ENCODE measurements around the gene BTNL9. TPM values are rescaled to one million over a fixed set of nuclear protein-coding genes. Genes with fewer than 3 reads are reported as not detected.

BTNL9 gene
- total RNA-seq, 1 experiment from 2014 or later = not detected

DNA sequence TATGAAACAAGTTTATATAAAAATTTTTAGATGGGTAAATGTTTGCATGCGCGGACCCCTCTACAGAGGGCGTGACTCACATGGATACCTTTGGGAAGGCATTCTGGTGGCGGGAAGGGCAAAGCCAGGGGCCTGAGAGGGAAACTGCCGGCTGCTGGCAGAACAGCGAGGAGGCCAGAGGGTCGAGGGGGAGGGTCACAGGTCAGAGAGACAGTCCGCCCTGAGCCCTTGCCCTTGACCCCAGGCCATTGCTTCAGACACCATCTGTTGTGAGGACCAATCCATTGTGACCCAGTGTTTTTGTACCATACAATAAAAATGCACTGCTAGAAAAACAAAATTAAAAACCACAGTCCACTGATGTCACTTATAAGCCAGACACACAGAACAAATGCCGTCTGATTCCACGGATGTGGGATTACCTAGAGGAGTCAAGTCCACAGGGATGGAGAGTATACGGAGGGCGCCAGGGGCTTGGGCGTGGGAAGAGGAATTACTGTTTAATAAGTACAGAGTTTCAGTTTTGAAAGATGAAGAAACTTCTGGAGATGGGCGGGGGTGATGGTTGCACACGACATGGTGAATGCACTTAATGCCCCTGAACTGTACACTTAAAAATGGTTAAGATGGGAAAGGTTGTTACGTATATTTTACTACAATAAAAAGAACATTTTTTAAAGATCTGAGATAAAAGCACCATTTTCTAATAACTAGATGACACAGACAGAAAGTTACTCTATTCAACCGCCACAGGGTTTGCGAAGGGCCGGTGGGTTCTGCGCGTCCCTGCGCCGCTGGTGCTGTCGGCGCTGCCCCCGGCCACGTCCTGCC, 12.0 kb downstream of the BTNL9 start:
- Histone ChIP-seq H3K4me3 (no peak overlapping the region), H3K27me3 (no peaks in the 10 kb centered on the region), H3K4me1 (no peaks in the 10 kb centered on the region), H3K27ac (no peak overlapping the region), H3K9me3 (replicated peaks) (no peaks in the 10 kb centered on the region), H3K36me3 (no peaks in the 10 kb centered on the region)
- no peak for DNase-seq

GRCh38 chr5:181052672-181053487, 12.8 kb downstream of the BTNL9 start:
- no peak for DNase-seq
- H3K36me3 ChIP-seq = no peaks in the 10 kb centered on the region
- no peak overlapping the region for H3K27ac ChIP-seq
- H3K4me1 ChIP-seq = no peaks in the 10 kb centered on the region
- H3K27me3 ChIP-seq = no peaks in the 10 kb centered on the region
- H3K4me3 ChIP-seq = no peak overlapping the region
- H3K9me3 ChIP-seq (replicated peaks) = no peaks in the 10 kb centered on the region

- Histone ChIP-seq H3K4me3 (no peak overlapping the region), H3K9me3 (replicated peaks) (no peaks in the 10 kb centered on the region), H3K27ac (no peak overlapping the region), H3K27me3 (no peaks in the 10 kb centered on the region), H3K36me3 (no peaks in the 10 kb centered on the region), H3K4me1 (no peaks in the 10 kb centered on the region)
- DNase-seq = no peak
Observed at GRCh38 chr5:181053488-181054121, 13.5 kb downstream of the BTNL9 start.

DNA sequence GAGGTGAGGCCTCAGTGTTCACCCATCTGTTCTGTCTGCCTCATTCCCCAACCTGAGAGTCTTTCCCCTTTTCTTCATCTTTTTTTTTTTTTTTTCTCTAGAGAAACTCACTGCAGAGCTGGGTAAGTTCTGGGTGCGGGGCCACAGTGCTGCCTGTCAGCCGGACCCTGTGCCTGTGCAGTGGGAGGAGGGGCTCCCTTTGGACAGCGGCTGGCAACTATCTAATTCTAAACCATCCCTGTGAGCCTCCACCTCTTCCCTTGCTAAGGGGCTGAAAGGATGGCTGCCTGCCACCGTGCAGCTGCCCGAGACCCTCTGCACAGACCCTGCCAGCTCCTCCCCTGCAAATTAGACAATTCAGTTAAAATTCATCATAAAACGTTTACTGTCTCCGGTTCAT, 14.1 kb downstream of the BTNL9 start:
- no peak overlapping the region for H3K4me3 ChIP-seq
- H3K27ac ChIP-seq = no peak overlapping the region
- DNase-seq = no peak
- no peaks in the 10 kb centered on the region for H3K9me3 ChIP-seq (replicated peaks)
- no peaks in the 10 kb centered on the region for H3K27me3 ChIP-seq
- H3K4me1 ChIP-seq = no peaks in the 10 kb centered on the region
- H3K36me3 ChIP-seq = no peaks in the 10 kb centered on the region

DNA sequence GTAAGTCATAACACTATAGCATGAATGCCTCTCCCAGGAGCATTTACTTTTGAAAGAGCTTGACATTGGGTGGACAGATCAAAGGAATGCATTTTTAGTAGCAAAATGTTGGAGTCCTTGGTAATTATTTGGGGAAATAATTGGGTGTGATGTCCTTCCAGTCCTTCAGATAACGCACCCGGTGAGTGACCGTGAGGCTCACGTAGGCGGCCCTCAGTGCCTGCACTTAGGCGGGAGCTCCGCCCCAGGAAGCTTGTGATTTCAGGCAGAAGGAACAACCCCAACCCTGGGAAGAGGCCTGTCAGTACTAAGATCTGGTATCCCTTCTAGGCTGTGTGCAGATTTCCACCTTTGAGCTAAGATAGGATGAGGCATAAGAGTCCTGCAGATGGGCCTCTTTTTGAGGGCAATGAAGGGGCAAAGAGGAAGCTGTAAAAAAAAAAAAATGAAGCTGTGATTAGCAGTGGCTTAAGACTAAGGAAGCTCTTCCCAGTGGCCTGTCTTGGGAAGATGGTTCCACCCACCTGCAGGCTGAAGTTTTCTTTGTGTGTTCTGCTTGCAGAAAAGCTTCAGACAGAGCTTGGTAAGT, 14.9 kb downstream of the BTNL9 start:
- Histone ChIP-seq H3K9me3 (replicated peaks) (no peaks in the 10 kb centered on the region), H3K36me3 (no peaks in the 10 kb centered on the region), H3K27ac (no peak overlapping the region), H3K27me3 (no peaks in the 10 kb centered on the region; the same call in 1 of the 2 replicates), H3K4me3 (no peak overlapping the region), H3K4me1 (no peaks in the 10 kb centered on the region)
- no peak for DNase-seq

DNA sequence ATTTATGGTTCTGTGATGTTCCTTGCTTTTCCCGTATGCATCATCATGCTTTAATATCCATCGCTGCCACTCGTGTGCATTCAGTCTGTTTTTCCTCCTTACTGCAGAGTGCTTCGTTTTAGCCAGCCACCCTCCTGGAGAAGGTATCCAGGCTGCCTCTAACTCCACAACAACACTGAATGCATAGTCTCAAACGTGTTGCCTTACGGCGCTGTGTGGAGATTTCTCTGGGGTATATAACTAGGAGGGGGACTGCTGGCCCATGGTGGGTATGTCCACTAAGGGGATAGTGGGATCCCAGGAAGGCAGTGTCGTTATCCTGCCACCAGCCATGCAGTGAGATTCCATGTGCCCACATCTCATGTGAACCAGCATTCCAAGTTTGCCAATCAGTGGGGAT, 16.4 kb downstream of the BTNL9 start:
- no peaks in the 10 kb centered on the region for H3K36me3 ChIP-seq
- DNase-seq = no peak
- peaks cover 3% of the 10 kb centered on the region; the same call in 1 of the 2 replicates for H3K27me3 ChIP-seq
- H3K9me3 ChIP-seq (replicated peaks) = no peaks in the 10 kb centered on the region
- no peaks in the 10 kb centered on the region for H3K4me1 ChIP-seq
- H3K27ac ChIP-seq = no peak overlapping the region
- no peak overlapping the region for H3K4me3 ChIP-seq

DNA sequence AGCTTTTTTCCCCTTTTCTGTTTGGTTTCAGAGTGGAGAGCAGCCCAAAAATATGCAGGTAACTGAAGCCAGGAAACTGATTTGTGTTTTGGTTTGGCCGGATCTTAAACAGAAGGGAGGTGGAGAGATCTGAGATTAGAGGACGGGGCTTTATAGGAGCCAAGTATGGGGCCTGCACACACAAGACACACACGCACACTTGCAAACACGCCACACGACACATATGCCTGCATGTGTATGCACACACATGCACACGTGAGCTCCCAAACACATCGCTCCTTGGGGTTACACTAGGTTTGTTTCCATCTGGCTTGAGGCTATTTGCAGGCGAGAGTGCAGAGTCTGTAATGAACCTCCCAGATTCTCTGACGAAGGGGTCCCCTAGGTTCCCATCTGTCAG, 18.3 kb downstream of the BTNL9 start:
- no peak for DNase-seq
- Histone ChIP-seq H3K4me3 (no peak overlapping the region), H3K9me3 (replicated peaks) (no peaks in the 10 kb centered on the region), H3K27ac (no peak overlapping the region), H3K4me1 (no peaks in the 10 kb centered on the region), H3K36me3 (no peaks in the 10 kb centered on the region), H3K27me3 (peaks cover 3% of the 10 kb centered on the region; the same call in 1 of the 2 replicates)

DNA sequence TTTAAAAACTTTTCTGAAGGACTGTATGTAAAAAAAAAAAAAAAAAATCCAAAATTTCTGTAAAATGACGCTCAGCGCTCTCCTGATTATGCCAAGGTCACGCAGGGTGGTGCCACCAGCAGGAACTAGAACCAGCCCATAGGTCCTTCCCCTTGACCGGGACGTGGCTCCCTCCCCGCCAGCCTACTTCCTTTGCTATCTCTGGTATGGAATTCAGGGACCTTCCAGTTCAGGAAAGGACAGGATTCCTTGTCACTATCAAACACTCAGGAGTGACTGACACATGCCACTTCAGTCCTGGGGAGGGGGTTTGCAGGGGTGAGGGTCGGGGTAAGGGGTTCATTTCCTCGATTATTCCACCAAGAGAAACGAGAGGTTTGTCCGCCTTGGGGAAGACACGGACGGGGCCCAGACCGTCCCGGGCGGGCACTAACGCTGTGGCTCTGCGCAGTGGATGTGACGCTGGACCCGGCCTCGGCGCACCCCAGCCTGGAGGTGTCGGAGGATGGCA, 18.8 kb downstream of the BTNL9 start:
- no peaks in the 10 kb centered on the region for H3K4me1 ChIP-seq
- peaks cover 3% of the 10 kb centered on the region; the same call in 1 of the 2 replicates for H3K27me3 ChIP-seq
- H3K36me3 ChIP-seq = no peaks in the 10 kb centered on the region
- no peak overlapping the region for H3K27ac ChIP-seq
- H3K4me3 ChIP-seq = no peak overlapping the region
- no peak for DNase-seq
- H3K9me3 ChIP-seq (replicated peaks) = no peaks in the 10 kb centered on the region

DNA sequence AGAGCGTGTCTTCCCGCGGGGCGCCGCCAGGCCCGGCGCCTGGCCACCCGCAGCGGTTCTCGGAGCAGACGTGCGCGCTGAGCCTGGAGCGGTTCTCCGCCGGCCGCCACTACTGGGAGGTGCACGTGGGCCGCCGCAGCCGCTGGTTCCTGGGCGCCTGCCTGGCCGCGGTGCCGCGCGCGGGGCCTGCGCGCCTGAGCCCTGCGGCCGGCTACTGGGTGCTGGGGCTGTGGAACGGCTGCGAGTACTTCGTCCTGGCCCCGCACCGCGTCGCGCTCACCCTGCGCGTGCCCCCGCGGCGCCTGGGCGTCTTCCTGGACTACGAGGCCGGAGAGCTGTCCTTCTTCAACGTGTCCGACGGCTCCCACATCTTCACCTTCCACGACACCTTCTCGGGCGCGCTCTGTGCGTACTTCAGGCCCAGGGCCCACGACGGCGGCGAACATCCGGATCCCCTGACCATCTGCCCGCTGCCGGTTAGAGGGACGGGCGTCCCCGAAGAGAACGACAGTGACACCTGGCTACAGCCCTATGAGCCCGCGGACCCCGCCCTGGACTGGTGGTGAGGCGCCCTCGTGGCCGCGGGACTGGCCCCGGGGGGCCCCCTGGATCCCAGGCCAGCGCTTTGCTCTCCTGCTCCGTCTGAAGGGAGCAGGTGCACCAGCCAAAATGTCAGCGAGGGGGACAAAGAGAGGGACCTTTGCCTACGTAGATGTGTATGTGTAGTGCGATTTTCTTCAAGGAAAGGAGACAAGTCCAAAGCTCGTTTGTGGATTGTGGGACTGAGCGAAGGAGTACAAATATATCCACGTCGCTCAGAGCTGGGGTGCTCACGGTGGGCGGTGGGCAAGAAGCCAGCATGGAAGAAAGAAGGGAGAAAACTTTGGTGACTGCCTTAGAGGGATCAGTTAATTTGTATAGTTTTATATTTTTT, 19.5 kb downstream of the BTNL9 start:
- H3K4me1 ChIP-seq = no peaks in the 10 kb centered on the region
- DNase-seq = no peak
- H3K27ac ChIP-seq = no peak overlapping the region
- H3K4me3 ChIP-seq = no peak overlapping the region
- H3K9me3 ChIP-seq (replicated peaks) = no peaks in the 10 kb centered on the region
- no peaks in the 10 kb centered on the region for H3K36me3 ChIP-seq
- H3K27me3 ChIP-seq = peaks cover 3% of the 10 kb centered on the region; the same call in 1 of the 2 replicates

DNA sequence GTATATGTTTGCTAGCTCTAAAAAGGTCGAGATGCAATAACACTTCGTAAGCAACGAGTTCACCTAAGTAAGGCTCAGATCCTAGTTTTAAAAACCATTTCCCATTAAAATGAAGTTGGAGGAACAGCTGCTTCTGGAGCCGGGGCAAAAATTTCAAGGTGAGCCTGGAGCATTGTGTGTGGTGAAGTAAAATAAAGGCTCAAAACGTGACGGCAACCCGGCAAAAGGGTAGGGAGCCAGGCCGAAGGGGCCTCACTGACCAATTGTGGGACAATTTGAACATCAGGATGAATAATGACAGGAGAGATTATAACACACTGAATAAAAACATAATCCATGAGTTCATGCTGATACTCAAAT, 20.1 kb downstream of the BTNL9 start:
- H3K27me3 ChIP-seq = peaks cover 3% of the 10 kb centered on the region; the same call in 1 of the 2 replicates
- H3K9me3 ChIP-seq (replicated peaks) = no peaks in the 10 kb centered on the region
- no peaks in the 10 kb centered on the region for H3K36me3 ChIP-seq
- no peak overlapping the region for H3K4me3 ChIP-seq
- DNase-seq = no peak
- no peak overlapping the region for H3K27ac ChIP-seq
- H3K4me1 ChIP-seq = no peaks in the 10 kb centered on the region

GRCh38 chr5:181060924-181061323, 20.9 kb downstream of the BTNL9 start:
- H3K4me1 ChIP-seq = no peaks in the 10 kb centered on the region
- no peak overlapping the region for H3K4me3 ChIP-seq
- no peaks in the 10 kb centered on the region for H3K9me3 ChIP-seq (replicated peaks)
- H3K36me3 ChIP-seq = no peaks in the 10 kb centered on the region
- H3K27ac ChIP-seq = no peak overlapping the region
- peaks cover 3% of the 10 kb centered on the region; the same call in 1 of the 2 replicates for H3K27me3 ChIP-seq
- no peak for DNase-seq

DNA sequence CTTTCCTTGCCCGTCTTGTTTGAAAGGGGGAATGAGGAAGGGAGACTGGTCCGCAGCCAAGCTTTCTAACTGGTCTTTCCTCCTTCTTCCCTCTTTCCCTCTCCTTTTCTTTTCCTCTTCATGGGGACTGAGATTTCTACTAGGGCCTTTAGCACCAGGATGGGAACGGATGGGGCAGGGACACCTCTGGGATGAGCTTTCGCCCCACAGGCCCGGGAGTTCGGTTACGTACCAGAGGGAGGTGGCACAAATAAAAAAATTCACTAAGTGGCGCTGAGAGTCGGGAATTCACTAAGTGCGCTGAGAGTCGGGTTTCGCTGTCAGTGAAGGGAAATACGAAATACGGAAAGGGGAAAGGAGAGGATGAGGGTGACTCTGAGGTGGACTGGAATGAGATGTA, 21.6 kb downstream of the BTNL9 start:
- no peak for DNase-seq
- Histone ChIP-seq H3K4me3 (no peak overlapping the region), H3K27me3 (peaks cover 3% of the 10 kb centered on the region), H3K9me3 (replicated peaks) (no peaks in the 10 kb centered on the region), H3K36me3 (no peaks in the 10 kb centered on the region), H3K4me1 (no peaks in the 10 kb centered on the region), H3K27ac (no peak overlapping the region)

DNA sequence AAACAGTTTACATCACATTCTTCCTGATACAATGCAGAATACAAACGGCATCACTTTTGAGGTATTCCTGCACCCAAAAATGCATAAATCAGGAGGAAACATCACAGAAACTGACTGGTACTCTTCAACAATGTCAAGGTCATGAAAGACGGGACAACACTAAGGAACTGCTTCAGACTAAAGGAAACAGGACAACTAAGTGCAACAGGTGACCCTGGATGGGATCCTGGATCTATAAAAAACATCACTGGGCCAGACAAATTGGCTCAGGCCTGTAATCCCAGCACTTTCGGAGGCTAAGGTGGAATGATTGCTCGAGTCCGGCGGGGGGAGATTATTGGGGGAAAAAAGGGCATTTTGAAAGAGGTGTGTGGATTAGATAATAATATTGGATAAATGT, 22.6 kb downstream of the BTNL9 start:
- Histone ChIP-seq H3K4me3 (no peak overlapping the region), H3K27me3 (peaks cover 3% of the 10 kb centered on the region), H3K36me3 (no peaks in the 10 kb centered on the region), H3K4me1 (no peaks in the 10 kb centered on the region), H3K9me3 (replicated peaks) (no peaks in the 10 kb centered on the region), H3K27ac (no peak overlapping the region)
- DNase-seq = no peak

DNA sequence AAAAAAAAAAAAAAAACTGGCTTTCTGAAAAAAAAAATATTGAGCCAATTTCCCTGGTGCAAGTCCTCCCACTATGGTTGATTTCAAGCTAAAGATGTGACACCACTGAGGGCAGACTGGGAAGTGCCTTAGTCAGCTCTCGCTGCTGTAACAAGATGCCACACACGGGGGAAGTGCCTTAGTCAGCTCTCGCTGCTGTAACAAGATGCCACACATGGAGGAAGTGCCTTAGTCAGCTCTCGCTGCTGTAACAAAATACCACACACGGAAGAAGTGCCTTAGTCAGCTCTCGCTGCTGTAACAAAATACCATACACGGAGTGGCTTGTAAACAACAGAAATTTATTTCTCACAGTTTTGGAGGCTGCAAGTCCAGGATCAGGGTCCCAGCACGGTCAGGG, 23.4 kb downstream of the BTNL9 start:
- no peaks in the 10 kb centered on the region for H3K4me1 ChIP-seq
- H3K9me3 ChIP-seq (replicated peaks) = no peaks in the 10 kb centered on the region
- H3K36me3 ChIP-seq = no peaks in the 10 kb centered on the region
- DNase-seq = no peak
- H3K27me3 ChIP-seq = peaks cover 6% of the 10 kb centered on the region
- no peak overlapping the region for H3K27ac ChIP-seq
- H3K4me3 ChIP-seq = no peak overlapping the region

Measured in SJCRH30 (cell line).